GM12892 (cell line): ENCODE results near the gene KCNMB1.

ENCODE experiments used
- DNase-seq: peaks from one replicate; pipeline ENCODE4 v3.0.0; 2011; ENCODE audit not compliant: insufficient read length
- FAIRE-seq: peaks from 2 replicates; lab custom pipeline; 2011; peaks lifted over from hg19 to GRCh38; lab: Jason Lieb, UNC
- POLR2A ChIP-seq: IDR thresholded peaks from 2 replicates; pipeline ENCODE4 v1.6.1; 2011; ENCODE audit warnings: low read depth, low read length, control low read depth
- POLR2AphosphoS5 ChIP-seq: IDR thresholded peaks from 2 replicates; pipeline ENCODE4 v1.6.1; 2011; ENCODE audit warnings: low read depth, low read length, control low read depth
- TAF1 ChIP-seq: IDR thresholded peaks from 2 replicates; pipeline ENCODE4 v1.6.1; 2011; ENCODE audit warnings: low read depth, mild to moderate bottlenecking, control low read depth, low read length, borderline replicate concordance

The KCNMB1 gene

DNA sequence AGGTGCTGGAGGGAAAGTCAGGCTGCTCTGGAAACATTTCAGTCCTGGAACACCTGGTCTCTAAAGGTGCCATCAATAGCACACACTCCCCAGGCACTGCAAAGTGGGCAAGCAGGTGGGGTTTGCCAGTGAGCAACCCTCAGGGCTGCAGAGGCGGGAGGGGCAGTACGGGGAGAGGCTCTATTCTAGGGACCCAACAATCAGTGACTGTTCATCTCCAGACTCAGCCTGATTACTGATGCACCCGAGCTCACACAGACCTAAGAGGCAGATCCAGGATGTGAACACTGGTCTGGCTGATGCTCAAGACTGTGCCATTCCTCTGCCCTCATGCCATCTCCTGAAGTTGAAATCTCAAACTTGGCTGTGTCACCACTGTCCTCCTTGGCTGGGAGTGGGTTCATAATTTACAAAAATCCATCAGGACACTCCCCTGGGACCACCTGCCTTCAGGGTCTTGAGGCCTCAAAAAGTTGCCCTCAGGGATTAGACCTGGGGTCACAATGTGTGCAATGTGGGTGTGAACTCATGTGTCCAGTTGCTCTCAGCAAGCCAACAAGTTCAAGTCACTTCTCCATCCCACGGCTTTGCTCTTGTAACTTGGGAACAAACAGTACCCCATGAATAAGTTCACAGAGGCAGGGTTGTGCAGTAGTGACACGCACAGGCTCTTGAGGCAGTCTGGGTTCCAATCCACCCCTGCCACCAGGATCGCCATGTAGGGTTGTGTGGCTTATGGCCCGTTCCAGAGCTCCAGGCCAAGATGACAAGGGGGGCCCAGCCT, 19.9 kb upstream of the KCNMB1 start:
- DNase-seq (no peak), FAIRE-seq (no peak)
- TF ChIP-seq TAF1 = no peak
- no peak for TF ChIP-seq POLR2A

- DNase-seq = no peak
- FAIRE-seq = no peak
- TF ChIP-seq TAF1 (no peak), POLR2AphosphoS5 (no peak), POLR2A (no peak)
Observed at GRCh38 chr5:170408226-170408625, 19.1 kb upstream of the KCNMB1 start.

DNA sequence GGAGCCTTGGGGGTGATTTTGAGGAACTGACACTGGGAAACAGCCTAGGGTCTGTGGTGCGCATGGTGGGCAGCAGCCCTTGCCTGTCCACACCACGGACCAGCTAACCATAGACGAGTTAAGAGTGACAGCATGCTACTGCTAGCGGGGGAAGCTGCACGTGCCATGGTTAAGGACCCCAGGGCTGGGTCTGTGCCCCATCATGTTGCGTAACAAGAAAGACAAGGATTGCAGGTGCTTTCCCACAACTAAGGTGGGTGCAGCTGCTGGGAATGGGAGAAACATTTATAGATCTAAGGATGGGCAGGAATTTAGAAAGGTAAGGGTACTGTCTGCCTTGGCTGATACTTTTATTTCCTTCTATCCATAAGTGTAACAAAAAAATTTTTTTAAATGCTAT, 17.9 kb upstream of the KCNMB1 start:
- no peak for DNase-seq
- TF ChIP-seq TAF1 = no peak
- TF ChIP-seq POLR2A = no peak
- TF ChIP-seq POLR2AphosphoS5 = no peak
- FAIRE-seq = no peak

GRCh38 chr5:170405817-170406216, 16.6 kb upstream of the KCNMB1 start:
- FAIRE-seq (no peak), DNase-seq (no peak)
- TF ChIP-seq POLR2A (no peak), POLR2AphosphoS5 (no peak), TAF1 (no peak)

DNA sequence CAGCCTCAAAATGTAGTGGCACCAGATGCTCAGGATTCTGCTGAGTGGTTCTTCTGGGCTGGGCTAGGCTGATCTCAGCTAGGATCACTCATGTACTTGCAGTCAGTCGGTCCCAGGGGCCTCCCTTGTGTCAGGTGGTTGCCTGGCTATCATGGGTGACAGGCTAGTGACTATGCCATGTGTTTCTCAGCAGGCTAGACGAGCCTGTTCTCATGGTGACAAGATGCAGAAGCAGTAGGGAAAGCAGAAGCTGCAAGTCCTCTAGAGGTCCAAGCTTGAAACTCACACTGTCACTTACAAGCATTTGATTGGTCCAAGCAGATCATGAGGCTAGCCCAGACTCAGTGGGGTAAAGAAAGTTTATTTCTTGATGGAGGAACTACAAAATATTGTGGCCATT, 15.2 kb upstream of the KCNMB1 start:
- DNase-seq (no peak), FAIRE-seq (no peak)
- TF ChIP-seq TAF1 (no peak), POLR2AphosphoS5 (no peak), POLR2A (no peak)

GRCh38 chr5:170403675-170404074, 14.5 kb upstream of the KCNMB1 start:
- TF ChIP-seq POLR2A = no peak
- TF ChIP-seq TAF1 = no peak
- TF ChIP-seq POLR2AphosphoS5 = no peak
- FAIRE-seq = no peak
- DNase-seq = no peak

DNA sequence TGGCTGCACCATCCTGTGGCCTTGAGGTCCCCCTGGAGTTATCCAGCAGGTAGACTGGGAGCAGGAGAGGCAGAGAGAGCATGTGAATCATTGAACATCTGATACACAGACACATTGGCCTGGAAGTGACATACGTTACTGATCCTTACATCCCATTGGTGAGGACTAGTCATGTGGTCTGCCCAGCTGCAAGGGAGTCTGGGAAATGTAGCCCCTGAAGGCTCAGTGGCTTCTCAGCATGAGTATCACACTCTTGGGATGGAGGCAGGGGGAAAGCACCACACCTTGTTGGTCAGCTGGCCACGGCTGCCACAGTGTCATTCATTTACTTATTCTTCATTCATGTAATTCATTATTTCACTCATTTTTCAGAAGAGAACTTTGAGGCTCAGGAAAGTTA, 13.3 kb upstream of the KCNMB1 start:
- DNase-seq (no peak), FAIRE-seq (no peak)
- TF ChIP-seq TAF1 (no peak), POLR2AphosphoS5 (no peak), POLR2A (no peak)

GRCh38 chr5:170397059-170397458, 7.9 kb upstream of the KCNMB1 start:
- DNase-seq (no peak), FAIRE-seq (peak; percentile 50)
- TF ChIP-seq POLR2A (no peak), POLR2AphosphoS5 (no peak), TAF1 (no peak)

GRCh38 chr5:170393958-170394357, 4.8 kb upstream of the KCNMB1 start:
- FAIRE-seq = peak; percentile 56
- TF ChIP-seq TAF1 = no peak
- TF ChIP-seq POLR2AphosphoS5 = no peak
- no peak for TF ChIP-seq POLR2A
- no peak for DNase-seq

GRCh38 chr5:170393235-170393634, 4.1 kb upstream of the KCNMB1 start:
- TF ChIP-seq POLR2A (no peak), POLR2AphosphoS5 (no peak), TAF1 (no peak)
- peak; percentile 71 for FAIRE-seq
- no peak for DNase-seq

- TF ChIP-seq TAF1 (no peak), POLR2A (no peak), POLR2AphosphoS5 (no peak)
- FAIRE-seq = peak; percentile 74
Observed at GRCh38 chr5:170390472-170390871, 1.3 kb upstream of the KCNMB1 start.

DNA sequence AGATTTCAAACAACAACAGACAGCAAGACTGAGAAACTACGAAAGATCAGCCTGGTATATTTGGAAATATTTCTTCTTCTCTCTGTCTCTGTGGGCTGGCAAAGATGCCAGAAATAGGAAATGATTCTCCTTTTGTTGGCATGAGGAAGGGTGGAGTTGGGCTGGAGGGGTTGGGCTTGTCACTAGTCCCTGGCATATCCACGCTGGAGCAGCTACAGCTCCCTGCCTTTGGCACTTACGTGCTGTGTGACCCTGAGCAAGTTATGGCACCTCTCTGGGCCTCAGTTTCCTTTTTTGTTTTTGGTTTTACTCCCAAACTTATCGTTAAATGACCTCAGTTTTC, 354 bp upstream of the KCNMB1 start:
- no peak for FAIRE-seq
- TF ChIP-seq POLR2A = no peak
- no peak for TF ChIP-seq TAF1
- no peak for TF ChIP-seq POLR2AphosphoS5
- DNase-seq = no peak

More at GRCh38 chr5:170390472-170390871, 1.3 kb upstream of the KCNMB1 start:
- DNase-seq = no peak
